DND-41 (cell line): Measurements from ENCODE around the gene KIF17.

Experiments
- ATAC-seq: fragments of 200-7000 bp; cut with Tn5 transposase; 3 replicates; pipeline ENCODE4 v1.9.1; 2021; ENCODE audit warnings: low read depth; ENCODE audit not compliant: insufficient read depth
- DNase-seq: peaks from one replicate; pipeline ENCODE4 v3.0.0-alpha.2; 2020
- H2AFZ ChIP-seq: 2 replicates; pipeline ENCODE4 v1.6.0; 2012; ENCODE audit warnings: low read depth, low read length
- H3K27ac ChIP-seq: 2 replicates; pipeline ENCODE4 v1.5.1; 2012; ENCODE audit warnings: low read length, inconsistent platforms
- H3K27me3 ChIP-seq: fragments of 200-600 bp; sonication (generic); 2 replicates; pipeline ENCODE4 v1.6.0; 2012; ENCODE audit warnings: low read length, mild to moderate bottlenecking, inconsistent platforms; ENCODE audit not compliant: insufficient read depth, poor library complexity
- H3K36me3 ChIP-seq: 2 replicates; pipeline ENCODE4 v1.5.1; 2012; ENCODE audit warnings: low read length, inconsistent platforms; ENCODE audit not compliant: insufficient read depth
- H3K4me1 ChIP-seq: 2 replicates; pipeline ENCODE4 v1.5.1; 2012; ENCODE audit warnings: mild to moderate bottlenecking, low read length; ENCODE audit not compliant: insufficient read depth
- H3K4me2 ChIP-seq: 2 replicates; pipeline ENCODE4 v1.6.0; 2012; ENCODE audit warnings: mild to moderate bottlenecking, moderate library complexity, low read length, inconsistent platforms; ENCODE audit not compliant: insufficient read depth
- H3K4me3 ChIP-seq, 2 experiments: fragments of 200-600 bp in 1 of 2; shearing (Covaris generic) in 1 of 2; 2 replicates each; pipeline ENCODE4 v1.5.1; 2012 to 2016; ENCODE audit warnings: inconsistent platforms in 2 of 2, low read length in 2 of 2, mild to moderate bottlenecking in 2 of 2, low read depth in 1 of 2, moderate library complexity in 1 of 2
- H3K79me2 ChIP-seq: 2 replicates; pipeline ENCODE4 v1.6.0; 2012; ENCODE audit warnings: low read length, inconsistent platforms; ENCODE audit not compliant: insufficient read depth
- H3K9ac ChIP-seq: 2 replicates; pipeline ENCODE4 v1.6.0; 2012; ENCODE audit warnings: low read depth, mild to moderate bottlenecking, inconsistent platforms, low read length, moderate library complexity
- H3K9me3 ChIP-seq: 2 replicates; pipeline ENCODE4 v1.5.1; 2012; ENCODE audit warnings: low read length, moderate library complexity, mild to moderate bottlenecking, inconsistent platforms; ENCODE audit not compliant: insufficient read depth, severe bottlenecking
- H4K20me1 ChIP-seq: 2 replicates; pipeline ENCODE4 v1.6.0; 2012; ENCODE audit warnings: low read length; ENCODE audit not compliant: insufficient read depth
- EZH2 ChIP-seq: IDR thresholded peaks from 3 replicates; pipeline ENCODE4 v1.6.1; 2012; ENCODE audit warnings: borderline replicate concordance, low read depth, mild to moderate bottlenecking, moderate library complexity, low read length, inconsistent platforms; ENCODE audit not compliant: severe bottlenecking
- TF ChIP-seq, protein P1 (sequence below): IDR thresholded peaks from 2 replicates; pipeline ENCODE4 v1.5.1; 2012; ENCODE audit warnings: borderline replicate concordance, low read length, moderate library complexity, mild to moderate bottlenecking; ENCODE audit not compliant: poor library complexity, severe bottlenecking; ENCODE audit errors: extremely low read depth

KIF17 gene

DNA sequence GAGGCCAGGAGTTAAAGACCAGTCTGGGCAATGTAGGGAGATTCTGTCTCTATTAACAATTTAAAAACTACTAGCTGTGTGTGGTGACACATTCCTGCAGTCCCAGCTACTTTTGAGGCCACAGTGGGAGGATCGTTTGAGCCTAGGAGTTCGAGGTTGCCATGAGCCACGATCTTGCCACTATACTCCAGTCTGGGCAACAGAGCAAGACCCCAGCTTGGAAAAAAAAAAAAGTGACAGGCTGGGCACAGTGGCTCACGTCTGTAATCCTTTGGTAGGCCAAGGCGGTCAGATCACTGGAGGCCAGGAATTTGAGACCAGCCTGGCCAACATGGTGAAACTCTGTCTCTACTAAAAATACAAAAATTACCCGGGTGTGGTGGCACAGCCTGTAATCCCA lies 42.5 kb upstream of the KIF17 start:
- Histone ChIP-seq H3K36me3 (peaks cover 98% of the 10 kb centered on the region), H3K27me3 (no peaks in the 10 kb centered on the region), H2AFZ (no peak overlapping the region), H3K4me1 (no peaks in the 10 kb centered on the region), H3K9ac (no peak overlapping the region), H3K4me3 (no peak overlapping the region), H3K9me3 (no peaks in the 10 kb centered on the region), H4K20me1 (peaks cover 3% of the 10 kb centered on the region; the same call in 1 of the 2 replicates), H3K4me2 (no peak overlapping the region), H3K27ac (no peak overlapping the region), H3K79me2 (peaks cover 16% of the 10 kb centered on the region; the same call in 1 of the 2 replicates)
- ATAC-seq = no peak
- TF ChIP-seq, protein P1, sequence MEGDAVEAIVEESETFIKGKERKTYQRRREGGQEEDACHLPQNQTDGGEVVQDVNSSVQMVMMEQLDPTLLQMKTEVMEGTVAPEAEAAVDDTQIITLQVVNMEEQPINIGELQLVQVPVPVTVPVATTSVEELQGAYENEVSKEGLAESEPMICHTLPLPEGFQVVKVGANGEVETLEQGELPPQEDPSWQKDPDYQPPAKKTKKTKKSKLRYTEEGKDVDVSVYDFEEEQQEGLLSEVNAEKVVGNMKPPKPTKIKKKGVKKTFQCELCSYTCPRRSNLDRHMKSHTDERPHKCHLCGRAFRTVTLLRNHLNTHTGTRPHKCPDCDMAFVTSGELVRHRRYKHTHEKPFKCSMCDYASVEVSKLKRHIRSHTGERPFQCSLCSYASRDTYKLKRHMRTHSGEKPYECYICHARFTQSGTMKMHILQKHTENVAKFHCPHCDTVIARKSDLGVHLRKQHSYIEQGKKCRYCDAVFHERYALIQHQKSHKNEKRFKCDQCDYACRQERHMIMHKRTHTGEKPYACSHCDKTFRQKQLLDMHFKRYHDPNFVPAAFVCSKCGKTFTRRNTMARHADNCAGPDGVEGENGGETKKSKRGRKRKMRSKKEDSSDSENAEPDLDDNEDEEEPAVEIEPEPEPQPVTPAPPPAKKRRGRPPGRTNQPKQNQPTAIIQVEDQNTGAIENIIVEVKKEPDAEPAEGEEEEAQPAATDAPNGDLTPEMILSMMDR = no peak
- DNase-seq = no peak

DNA sequence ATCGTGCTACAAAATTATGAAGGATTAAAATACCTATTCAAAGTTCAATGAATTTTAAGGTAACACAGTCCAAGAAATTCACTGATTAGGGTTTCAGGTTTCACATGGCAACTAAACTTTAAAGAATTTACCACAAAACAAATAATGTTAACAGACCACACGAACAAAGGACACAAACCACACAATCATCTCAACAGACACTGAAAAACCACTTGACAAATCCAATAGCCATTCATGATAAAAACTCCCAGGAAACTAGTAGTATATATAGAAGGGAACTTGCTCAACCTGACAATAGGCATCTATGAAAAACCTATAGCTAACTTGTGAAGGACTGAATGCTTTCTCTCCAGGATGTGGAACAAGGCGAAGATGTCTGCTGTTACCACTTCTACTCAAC lies 35.8 kb upstream of the KIF17 start:
- Histone ChIP-seq H3K36me3 (peaks cover 94% of the 10 kb centered on the region), H3K9ac (no peak overlapping the region), H3K27ac (no peak overlapping the region), H3K27me3 (no peaks in the 10 kb centered on the region), H3K79me2 (peaks cover 28% of the 10 kb centered on the region), H4K20me1 (peaks cover 10% of the 10 kb centered on the region), H3K4me3 (no peak overlapping the region), H2AFZ (no peak overlapping the region), H3K9me3 (no peaks in the 10 kb centered on the region), H3K4me1 (no peaks in the 10 kb centered on the region), H3K4me2 (no peak overlapping the region)
- TF ChIP-seq, protein P1 = no peak
- TF ChIP-seq EZH2 = no peak
- DNase-seq = no peak
- no peak for ATAC-seq

DNA sequence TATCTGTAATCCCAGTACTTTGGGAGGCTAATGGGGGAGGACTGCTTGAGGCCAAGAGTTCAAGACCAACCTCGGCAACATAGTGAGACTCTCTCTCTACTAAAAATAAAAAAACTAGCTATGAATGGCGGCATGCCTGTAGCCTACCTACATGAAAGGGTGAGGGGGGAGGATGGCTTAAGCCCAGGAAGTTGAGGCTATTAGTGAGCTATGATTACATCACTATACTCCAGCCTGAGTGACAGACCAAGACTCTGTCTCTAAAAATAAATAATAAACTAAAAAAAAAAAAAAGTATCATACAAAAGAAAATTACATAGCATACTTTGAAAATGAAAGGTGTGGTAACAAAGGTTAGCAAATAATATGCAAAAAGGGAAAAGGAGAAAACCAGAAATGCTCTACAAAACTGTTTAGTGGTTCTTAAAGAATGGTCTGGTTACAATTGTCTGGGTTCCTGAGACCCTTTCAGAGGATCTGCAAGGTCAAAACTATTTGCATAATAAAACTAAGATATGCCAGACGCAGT lies 33.7 kb upstream of the KIF17 start:
- Histone ChIP-seq H3K4me3 (no peak overlapping the region), H3K4me1 (no peaks in the 10 kb centered on the region), H3K4me2 (no peak overlapping the region), H3K27me3 (no peaks in the 10 kb centered on the region), H4K20me1 (peaks cover 10% of the 10 kb centered on the region), H2AFZ (no peak overlapping the region), H3K27ac (no peak overlapping the region), H3K36me3 (peaks cover 96% of the 10 kb centered on the region), H3K9me3 (no peaks in the 10 kb centered on the region), H3K9ac (no peak overlapping the region), H3K79me2 (peaks cover 28% of the 10 kb centered on the region)
- ATAC-seq (no peak), DNase-seq (no peak)
- no peak for TF ChIP-seq EZH2
- TF ChIP-seq, protein P1 = no peak

DNA sequence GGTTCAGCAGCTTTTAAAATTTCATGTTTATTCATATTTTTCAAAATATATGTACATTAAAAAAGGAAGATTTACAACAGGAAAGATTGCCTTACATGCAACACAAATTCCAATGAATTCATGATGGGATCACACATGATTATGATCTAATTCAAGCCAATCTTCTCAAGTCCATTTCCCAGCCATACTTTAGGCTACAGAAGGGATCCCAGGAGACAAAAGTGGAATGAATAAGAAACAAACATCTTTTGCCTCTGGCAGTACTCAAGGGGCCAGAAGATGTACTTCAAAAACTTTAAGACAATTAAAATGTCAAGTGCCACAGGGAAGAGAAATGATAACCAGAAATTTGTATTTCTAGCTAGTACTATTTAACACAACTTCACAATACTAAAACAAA lies 24.9 kb upstream of the KIF17 start:
- ATAC-seq (no peak), DNase-seq (no peak)
- peaks cover 8% of the 10 kb centered on the region; the same call in 1 of the 2 replicates for H4K20me1 ChIP-seq
- H3K9ac ChIP-seq = no peak overlapping the region
- H3K36me3 ChIP-seq = peaks cover 96% of the 10 kb centered on the region
- no peak overlapping the region for H2AFZ ChIP-seq
- H3K27ac ChIP-seq = no peak overlapping the region
- TF ChIP-seq EZH2 = no peak
- TF ChIP-seq, protein P1 = no peak
- no peaks in the 10 kb centered on the region for H3K9me3 ChIP-seq
- no peak overlapping the region for H3K4me2 ChIP-seq
- no peaks in the 10 kb centered on the region for H3K27me3 ChIP-seq
- no peaks in the 10 kb centered on the region for H3K79me2 ChIP-seq
- H3K4me3 ChIP-seq = no peak overlapping the region
- no peaks in the 10 kb centered on the region for H3K4me1 ChIP-seq
